Tibial artery (tissue), 4 donors: ENCODE data around the gene AK5.

Experiments used
- DNase-seq, 2 donors: peaks; one replicate each; pipeline ENCODE4 v3.0.0-alpha.2; 2019
- H3K27ac ChIP-seq, 2 donors: fragments of 200-600 bp; sonication (generic) in 1 of 2; 1 replicate in 1 of 2; 2 replicates in 1 of 2; pipeline ENCODE4 v1.5.1; 2018 to 2019; ENCODE audit warnings: mild to moderate bottlenecking in 1 of 2
- H3K27me3 ChIP-seq, 2 donors: fragments of 200-600 bp; sonication (generic) in 1 of 2; one replicate each; pipeline versions ENCODE4 v1.5.1 to v1.6.0; 2016 to 2019
- H3K36me3 ChIP-seq, 3 donors: fragments of 200-600 bp; sonication (generic) in 2 of 3; one replicate each; pipeline ENCODE4 v1.5.1; 2016 to 2019; ENCODE audit warnings: mild to moderate bottlenecking in 2 of 3
- H3K4me1 ChIP-seq, 4 donors: fragments of 200-600 bp; sonication (generic) in 2 of 4; 1 replicate in 3 of 4; 2 replicates in 1 of 4; pipeline ENCODE4 v1.5.1; 2016 to 2019
- H3K4me3 ChIP-seq, 2 donors: fragments of 200-600 bp; sonication (generic) in 1 of 2; 1 replicate in 1 of 2; 2 replicates in 1 of 2; pipeline ENCODE4 v1.5.1; 2018 to 2019; ENCODE audit warnings: mild to moderate bottlenecking in 2 of 2
- H3K9me3 ChIP-seq, 3 donors: fragments of 200-600 bp; sonication (generic) in 1 of 3; one replicate each; pipeline ENCODE4 v1.5.1; 2016 to 2019
- CTCF ChIP-seq, 2 experiments: fragments of 200-600 bp in 1 of 2; fragments of 450-650 bp in 1 of 2; IDR thresholded peaks; one replicate each; pipeline ENCODE4 v1.5.1; 2017 to 2019; ENCODE audit warnings: antibody characterized with exemption in 2 of 2, mild to moderate bottlenecking in 1 of 2, moderate library complexity in 1 of 2
- intact Hi-C: fragments of 100-400 bp; cut with DNase I; formaldehyde crosslinking; loops from one replicate; pipeline ENCODE4 v1.15.0; 2023; ENCODE audit warnings: low total_unique reads

The AK5 gene

GRCh38 chr1:77287535-77287934, 5.7 kb downstream of the AK5 start:
- H3K4me3 ChIP-seq = no peak overlapping the region
- no peak for TF ChIP-seq CTCF (IDR thresholded peaks at IDR 0.05)
- no peak overlapping the region for H3K27ac ChIP-seq
- DNase-seq = no peak
- peaks cover 0 to 3% (median 0%) of the 10 kb centered on the region in 3 donors for H3K36me3 ChIP-seq
- no peaks in the 10 kb centered on the region for H3K27me3 ChIP-seq
- intact Hi-C loops = no loop called here
- peaks cover 0 to 15% (median 9%) of the 10 kb centered on the region in 4 donors for H3K4me1 ChIP-seq
- H3K9me3 ChIP-seq = no peaks in the 10 kb centered on the region

- peaks cover 0 to 7% (median 1%) of the 10 kb centered on the region in 4 donors for H3K4me1 ChIP-seq
- intact Hi-C loops = no loop called here
- H3K27ac ChIP-seq = no peak overlapping the region
- H3K4me3 ChIP-seq = no peak overlapping the region
- peaks cover 0 to 3% (median 0%) of the 10 kb centered on the region in 3 donors for H3K36me3 ChIP-seq
- DNase-seq = no peak
- TF ChIP-seq CTCF (IDR thresholded peaks at IDR 0.05) = no peak
- no peaks in the 10 kb centered on the region for H3K9me3 ChIP-seq
- H3K27me3 ChIP-seq = no peaks in the 10 kb centered on the region
These were observed 6.5 kb downstream of the AK5 start for GRCh38 chr1:77288275-77288674.

GRCh38 chr1:77290576-77290975, 8.8 kb downstream of the AK5 start:
- peaks cover 0 to 3% (median 0%) of the 10 kb centered on the region in 3 donors for H3K36me3 ChIP-seq
- intact Hi-C loops = no loop called here
- DNase-seq = no peak
- H3K4me3 ChIP-seq = no peak overlapping the region
- H3K9me3 ChIP-seq = no peaks in the 10 kb centered on the region
- TF ChIP-seq CTCF (IDR thresholded peaks at IDR 0.05) = no peak
- H3K27ac ChIP-seq = no peak overlapping the region
- no peaks in the 10 kb centered on the region for H3K27me3 ChIP-seq
- no peaks in the 10 kb centered on the region for H3K4me1 ChIP-seq

- DNase-seq = no peak
- H3K36me3 ChIP-seq = peaks cover 0 to 3% (median 0%) of the 10 kb centered on the region in 3 donors
- intact Hi-C loops = no loop called here
- TF ChIP-seq CTCF (IDR thresholded peaks at IDR 0.05) = no peak
- H3K9me3 ChIP-seq = no peaks in the 10 kb centered on the region
- H3K27me3 ChIP-seq = no peaks in the 10 kb centered on the region
- H3K4me3 ChIP-seq = no peak overlapping the region
- H3K4me1 ChIP-seq = no peaks in the 10 kb centered on the region
- no peak overlapping the region for H3K27ac ChIP-seq
These were observed 10.7 kb downstream of the AK5 start for GRCh38 chr1:77292551-77292950.

GRCh38 chr1:77300566-77300965, 18.7 kb downstream of the AK5 start:
- Histone ChIP-seq H3K9me3 (no peaks in the 10 kb centered on the region), H3K4me1 (no peaks in the 10 kb centered on the region), H3K36me3 (peaks cover 0 to 5% (median 0%) of the 10 kb centered on the region in 3 donors), H3K27ac (no peak overlapping the region), H3K4me3 (no peak overlapping the region), H3K27me3 (no peaks in the 10 kb centered on the region)
- no peak for DNase-seq
- TF ChIP-seq CTCF (IDR thresholded peaks at IDR 0.05) = no peak
- intact Hi-C loops = no loop called here

GRCh38 chr1:77303387-77303786, 21.6 kb downstream of the AK5 start:
- intact Hi-C loops = no loop called here
- H3K4me3 ChIP-seq = no peak overlapping the region
- TF ChIP-seq CTCF (IDR thresholded peaks at IDR 0.05) = no peak

More at GRCh38 chr1:77303387-77303786, 21.6 kb downstream of the AK5 start:
- H3K27ac ChIP-seq = no peak overlapping the region
- no peak for DNase-seq
- H3K9me3 ChIP-seq = no peaks in the 10 kb centered on the region
- no peaks in the 10 kb centered on the region for H3K4me1 ChIP-seq
- H3K36me3 ChIP-seq = peaks cover 0 to 5% (median 0%) of the 10 kb centered on the region in 3 donors
- no peaks in the 10 kb centered on the region for H3K27me3 ChIP-seq
